ENCODE measurements around the gene MAP3K12.

DNA sequence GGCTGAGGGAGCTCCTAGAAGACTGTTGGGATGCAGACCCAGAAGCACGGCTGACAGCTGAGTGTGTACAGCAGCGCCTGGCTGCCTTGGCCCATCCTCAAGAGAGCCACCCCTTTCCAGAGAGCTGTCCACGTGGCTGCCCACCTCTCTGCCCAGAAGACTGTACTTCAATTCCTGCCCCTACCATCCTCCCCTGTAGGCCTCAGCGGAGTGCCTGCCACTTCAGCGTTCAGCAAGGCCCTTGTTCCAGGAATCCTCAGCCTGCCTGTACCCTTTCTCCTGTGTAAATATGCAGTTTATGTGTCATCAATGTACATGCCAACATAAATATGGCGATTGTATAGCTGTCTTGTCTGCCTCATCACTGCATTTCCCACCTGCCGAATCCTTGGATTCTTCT lies 68.1 kb downstream of the MAP3K12 start:
- no peak for TF ChIP-seq CTCF (conservative IDR thresholded peaks at IDR 0.05; ENCODE audit: low read depth, low read length)
- TF ChIP-seq EZH2 (IDR thresholded peaks at IDR 0.05; ENCODE audit: borderline replicate concordance, low read depth, low read length, poor library complexity, severe bottlenecking), result no peak

All from A673 (cell line).